T-helper 1 cell treated with Interleukin-12 subunit alpha and Interleukin-12 subunit beta and Interleukin-4 antibody, amounts not matched to agents 30 ng/mL and 1 ng/mL, for 36 hours (primary cell): Measurements from ENCODE around the gene BANP. TPM values are rescaled to one million over a fixed set of nuclear protein-coding genes. Genes with fewer than 3 reads are reported as not detected.
"Not testable (repeated sequence)": the region's sequence is repeated elsewhere in the genome, so short reads cannot be mapped to it uniquely, and the experiment has no call there.

Source experiments
- intact Hi-C: fragments of 100-400 bp; cut with micrococcal nuclease; formaldehyde crosslinking; loops from one replicate; pipeline ENCODE4 v1.15.1; 2024
- total RNA-seq: library from RNA; stranded (reverse); gene quantifications from 2 replicates; pipeline ENCODE4 v1.2.3, GENCODE V29; 2022

The BANP gene
- total RNA-seq, 1 donor from 2014 or later: 43.7 TPM

GRCh38 chr16:88043208-88043910 is 92.1 kb downstream of the BANP start:
- intact Hi-C loops: not testable (repeated sequence)

GRCh38 chr16:88044121-88044581 is 92.9 kb downstream of the BANP start:
- intact Hi-C loops: not testable (repeated sequence)

GRCh38 chr16:88045361-88045760 is 94.1 kb downstream of the BANP start:
- intact Hi-C loops: not testable (repeated sequence)

- intact Hi-C loops: no loop called here
Measured at GRCh38 chr16:88045820-88046303, 94.6 kb downstream of the BANP start.

- intact Hi-C loops: no loop called here
Measured at GRCh38 chr16:88047462-88047861, 96.2 kb downstream of the BANP start.

GRCh38 chr16:88048985-88049384 is 97.8 kb downstream of the BANP start:
- intact Hi-C loops: no loop called here

GRCh38 chr16:88049561-88050545 is 98.6 kb downstream of the BANP start:
- intact Hi-C loops: no loop called here

- intact Hi-C loops: no loop called here
Measured at GRCh38 chr16:88050952-88051660, 99.9 kb downstream of the BANP start.

GRCh38 chr16:88052661-88053060 is 101.4 kb downstream of the BANP start:
- intact Hi-C loops: no loop called here

- intact Hi-C loops: not testable (repeated sequence)
Measured at GRCh38 chr16:88053479-88053878, 102.2 kb downstream of the BANP start.

GRCh38 chr16:88055356-88055755 is 104.1 kb downstream of the BANP start:
- intact Hi-C loops: no loop called here

- intact Hi-C loops: no loop called here
Measured at GRCh38 chr16:88056212-88056611, 105.0 kb downstream of the BANP start.

- intact Hi-C loops: no loop called here
Measured at GRCh38 chr16:88057656-88058055, 106.4 kb downstream of the BANP start.

GRCh38 chr16:88058136-88058535 is 106.9 kb downstream of the BANP start:
- intact Hi-C loops: no loop called here

- intact Hi-C loops: no loop called here
Measured at GRCh38 chr16:88058817-88059216, 107.6 kb downstream of the BANP start.

- intact Hi-C loops: no loop called here
Measured at GRCh38 chr16:88059701-88060386, 108.6 kb downstream of the BANP start.

- intact Hi-C loops: no loop called here
Measured at GRCh38 chr16:88060524-88061219, 109.4 kb downstream of the BANP start.

GRCh38 chr16:88061346-88062110 is 110.3 kb downstream of the BANP start:
- intact Hi-C loops: no loop called here
